Measurements from ENCODE around the gene GATA2. TPM values are rescaled to one million over a fixed set of nuclear protein-coding genes. Genes with fewer than 3 reads are reported as not detected.

GATA2 gene
- total RNA-seq, 1 donor from 2014 or later: 60.4 TPM

- TF ChIP-seq CTCF (IDR thresholded peaks at IDR 0.05; ENCODE audit: unreplicated experiment): no peak
- no peak overlapping the region for H3K27ac Mint-ChIP-seq
- no peak overlapping the region for H3K4me3 Mint-ChIP-seq
- H3K36me3 Mint-ChIP-seq: peaks cover 47% of the 10 kb centered on the region
- H3K27me3 Mint-ChIP-seq (ENCODE audit: low read depth): peaks cover 13% of the 10 kb centered on the region
- no peak for DNase-seq (ENCODE audit: low spot score in 2 of 2, unreplicated experiment in 2 of 2)
- H3K4me1 Mint-ChIP-seq: peaks cover 26% of the 10 kb centered on the region
- H3K9me3 Mint-ChIP-seq: peaks cover 8% of the 10 kb centered on the region
Measured at GRCh38 chr3:128500556-128500955, 7.6 kb upstream of the GATA2 start.

GRCh38 chr3:128499724-128500275, 6.8 kb upstream of the GATA2 start:
- peak in 1 of 2 experiments; percentile 2 for DNase-seq (ENCODE audit: low spot score in 2 of 2, unreplicated experiment in 2 of 2)
- Mint-ChIP-seq H3K4me3 (no peak overlapping the region), H3K36me3 (peaks cover 42% of the 10 kb centered on the region)

GRCh38 chr3:128498901-128499530, 6.0 kb upstream of the GATA2 start:
- H3K4me1 Mint-ChIP-seq: peaks cover 38% of the 10 kb centered on the region
- H3K9me3 Mint-ChIP-seq: peaks cover 8% of the 10 kb centered on the region
- H3K27ac Mint-ChIP-seq: no peak overlapping the region
- DNase-seq (ENCODE audit: low spot score in 2 of 2, unreplicated experiment in 2 of 2): peak in 1 of 2 experiments; percentile 28
- H3K36me3 Mint-ChIP-seq: peaks cover 38% of the 10 kb centered on the region
- peak overlapping the region; percentile 49 for H3K4me3 Mint-ChIP-seq
- H3K27me3 Mint-ChIP-seq (ENCODE audit: low read depth): peaks cover 23% of the 10 kb centered on the region
- TF ChIP-seq CTCF (IDR thresholded peaks at IDR 0.05; ENCODE audit: unreplicated experiment): no peak

More at GRCh38 chr3:128499724-128500275, 6.8 kb upstream of the GATA2 start:
- H3K9me3 Mint-ChIP-seq: peaks cover 8% of the 10 kb centered on the region
- peaks cover 18% of the 10 kb centered on the region for H3K27me3 Mint-ChIP-seq (ENCODE audit: low read depth)
- TF ChIP-seq CTCF (IDR thresholded peaks at IDR 0.05; ENCODE audit: unreplicated experiment): no peak
- H3K4me1 Mint-ChIP-seq: peaks cover 33% of the 10 kb centered on the region
- H3K27ac Mint-ChIP-seq: peak overlapping the region; percentile 55

- H3K27me3 Mint-ChIP-seq (ENCODE audit: low read depth): peaks cover 29% of the 10 kb centered on the region
- peaks cover 43% of the 10 kb centered on the region for H3K4me1 Mint-ChIP-seq
Measured at GRCh38 chr3:128498127-128498626, 5.2 kb upstream of the GATA2 start.

More at GRCh38 chr3:128498127-128498626, 5.2 kb upstream of the GATA2 start:
- H3K36me3 Mint-ChIP-seq: peaks cover 30% of the 10 kb centered on the region
- peaks cover 8% of the 10 kb centered on the region for H3K9me3 Mint-ChIP-seq
- no peak overlapping the region for H3K27ac Mint-ChIP-seq
- DNase-seq (ENCODE audit: low spot score in 2 of 2, unreplicated experiment in 2 of 2): no peak
- peak; percentile 17 for TF ChIP-seq CTCF (IDR thresholded peaks at IDR 0.05; ENCODE audit: unreplicated experiment)
- H3K4me3 Mint-ChIP-seq: peak overlapping the region; percentile 49

Data from mesothelial cell of epicardium (in vitro differentiated cells).